T-helper 9 cell (primary cell): ENCODE data around the gene DNM3.

Experiments used
- DNase-seq: peaks from one replicate; pipeline ENCODE4 v3.0.0-alpha.2; 2020

DNM3 gene

GRCh38 chr1:172252321-172252720 is 411.0 kb downstream of the DNM3 start:
- no peak for DNase-seq

DNA sequence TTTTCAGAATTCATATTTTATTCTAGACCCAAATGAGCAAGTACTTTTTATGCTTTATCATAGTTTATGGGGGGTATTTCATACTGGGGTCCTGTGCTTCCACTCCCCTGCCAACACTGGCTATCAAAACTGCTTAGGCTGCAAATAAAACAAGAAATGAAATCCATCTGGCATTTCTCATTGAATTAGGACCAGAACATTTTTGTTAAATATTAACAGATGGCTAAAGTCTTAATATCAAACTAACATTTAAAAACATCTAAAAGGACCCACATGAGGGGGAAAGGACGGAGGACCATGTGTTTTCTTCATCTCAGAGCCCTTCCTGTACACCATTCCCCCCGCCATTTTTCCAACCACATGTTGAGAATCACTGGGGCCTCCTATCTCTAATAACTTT is 411.7 kb downstream of the DNM3 start:
- DNase-seq: no peak

DNA sequence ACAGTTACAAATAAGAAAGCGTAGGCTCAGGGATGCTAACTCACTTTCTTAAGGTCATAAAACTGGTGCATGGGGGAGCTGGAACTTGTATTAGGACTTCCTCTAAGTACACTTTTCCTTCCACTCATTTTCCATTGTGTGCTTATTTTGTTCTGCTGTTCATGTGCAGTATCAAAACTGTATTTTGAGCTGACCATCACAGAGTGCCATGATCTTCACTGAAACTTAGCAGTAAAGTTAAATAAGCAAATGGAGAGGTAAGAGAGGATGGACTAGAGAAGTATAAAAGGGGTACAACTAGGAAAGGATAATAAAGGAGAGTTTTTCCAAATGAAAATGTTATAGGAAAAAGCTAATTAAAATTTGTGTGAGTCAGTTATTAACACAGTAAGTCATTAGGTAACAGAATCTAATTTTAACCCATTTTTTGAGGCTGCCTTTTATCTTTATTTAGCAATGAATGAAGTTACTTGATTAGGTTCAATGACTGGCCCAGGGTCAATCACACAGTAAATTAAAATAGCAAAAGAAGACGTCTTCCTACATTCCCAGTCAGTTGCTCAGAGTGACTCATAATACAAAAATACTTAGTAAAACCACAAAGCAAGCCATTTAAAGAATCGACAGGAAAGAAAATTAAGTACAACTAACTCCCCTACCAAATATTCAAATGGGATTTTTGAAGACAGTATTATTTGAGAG is 413.4 kb downstream of the DNM3 start:
- no peak for DNase-seq

- no peak for DNase-seq
These were observed 413.9 kb downstream of the DNM3 start for GRCh38 chr1:172255223-172255560.

- DNase-seq: no peak
These were observed 424.6 kb downstream of the DNM3 start for GRCh38 chr1:172265905-172266304.

GRCh38 chr1:172266528-172267174 is 425.4 kb downstream of the DNM3 start:
- no peak for DNase-seq

DNA sequence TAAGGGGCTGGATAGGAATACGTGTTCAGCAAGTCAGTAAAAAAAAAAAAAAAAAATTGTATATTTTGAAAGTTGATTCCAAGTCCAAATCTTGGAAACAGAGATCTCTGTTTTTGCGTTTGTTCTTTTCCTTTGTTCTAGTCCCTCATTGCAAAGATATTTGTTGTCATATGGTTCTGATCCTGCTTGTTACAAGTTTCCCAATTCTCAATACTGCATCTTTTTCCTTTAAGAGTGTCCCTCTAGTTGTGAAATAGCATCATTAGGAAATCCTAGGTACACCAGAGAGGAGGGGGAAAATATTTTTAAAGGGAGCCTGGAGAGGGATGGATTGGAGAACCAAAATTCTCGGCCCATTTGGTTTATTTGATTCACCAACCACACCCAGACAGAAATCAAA is 426.9 kb downstream of the DNM3 start:
- no peak for DNase-seq

GRCh38 chr1:172269084-172269483 is 427.8 kb downstream of the DNM3 start:
- DNase-seq: no peak

- DNase-seq: no peak
These were observed 428.3 kb downstream of the DNM3 start for GRCh38 chr1:172269644-172270043.

- no peak for DNase-seq
These were observed 429.3 kb downstream of the DNM3 start for GRCh38 chr1:172270605-172271004.

- DNase-seq: no peak
These were observed 430.8 kb downstream of the DNM3 start for GRCh38 chr1:172272087-172272486.

GRCh38 chr1:172273647-172274396 is 432.5 kb downstream of the DNM3 start:
- no peak for DNase-seq

- no peak for DNase-seq
These were observed 434.2 kb downstream of the DNM3 start for GRCh38 chr1:172275478-172275877.

GRCh38 chr1:172276120-172276818 is 435.0 kb downstream of the DNM3 start:
- DNase-seq: no peak

DNA sequence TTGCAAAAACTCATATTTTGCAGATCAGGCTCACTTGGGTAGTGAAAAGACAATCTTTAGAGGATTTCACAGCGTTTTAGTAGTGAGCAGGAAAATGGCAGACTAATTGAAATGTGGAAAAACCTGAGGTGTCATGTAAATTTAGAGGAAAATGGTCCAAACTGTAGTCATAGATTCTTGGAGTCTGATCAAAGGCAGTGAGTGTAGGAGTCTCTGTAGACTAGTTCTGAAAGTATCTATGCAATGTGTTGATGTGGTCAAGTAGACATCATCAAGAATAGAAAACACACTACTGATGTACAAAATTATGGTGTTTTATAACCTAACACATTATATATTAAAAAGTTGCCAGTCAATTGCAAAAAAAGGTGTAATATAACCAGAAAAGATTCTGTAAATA is 436.0 kb downstream of the DNM3 start:
- no peak for DNase-seq

DNA sequence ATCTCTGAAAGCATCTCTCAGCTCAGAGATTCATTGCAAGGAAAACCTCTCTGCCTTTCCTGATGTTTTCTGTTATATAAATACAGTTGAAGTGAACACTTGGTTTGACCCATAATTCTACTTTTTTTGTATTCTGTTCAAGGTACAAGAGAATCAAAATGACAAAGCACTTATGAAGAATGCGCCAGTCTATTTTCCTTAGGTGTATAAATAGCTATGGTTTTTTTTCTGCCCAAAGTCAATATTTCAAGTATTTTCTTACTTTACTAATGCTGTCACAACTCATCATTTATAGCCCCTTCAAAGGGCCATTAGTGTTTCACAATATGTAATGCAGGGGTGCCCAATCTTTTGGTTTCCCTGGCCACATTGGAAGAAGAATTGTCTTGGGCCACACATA is 436.7 kb downstream of the DNM3 start:
- no peak for DNase-seq

- DNase-seq: no peak
These were observed 437.2 kb downstream of the DNM3 start for GRCh38 chr1:172278478-172278877.

DNA sequence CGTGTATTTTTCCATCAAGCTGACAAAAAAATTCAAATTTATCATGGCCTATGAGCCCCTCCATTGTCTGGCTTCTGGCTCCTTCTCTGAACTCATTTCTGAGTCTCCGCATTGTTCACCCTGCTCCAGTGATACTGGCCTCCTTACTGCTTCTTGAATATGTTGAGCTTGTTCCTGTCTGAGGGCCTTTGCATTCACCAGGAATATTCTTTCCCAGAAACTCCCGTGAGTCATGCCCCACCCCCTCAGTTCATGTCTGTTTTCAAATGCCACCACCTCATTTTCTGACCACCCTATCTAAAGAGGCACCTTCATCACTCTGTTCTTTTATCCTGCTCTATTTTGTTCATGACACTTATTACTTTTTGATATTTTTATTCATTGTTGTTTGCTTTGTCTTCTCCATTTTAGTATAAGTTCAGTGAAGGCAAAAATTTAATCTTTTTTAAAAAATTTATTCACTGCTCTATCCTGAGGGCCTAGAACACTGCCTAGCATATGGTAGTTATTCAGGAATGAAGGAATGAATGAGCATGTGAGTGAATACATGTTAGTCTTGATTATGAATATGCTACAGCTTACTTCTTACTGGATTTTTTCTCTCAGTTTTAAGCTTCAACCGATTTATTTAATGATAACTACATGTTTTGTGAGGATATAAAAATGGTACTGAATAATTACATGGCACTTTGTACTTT is 438.8 kb downstream of the DNM3 start:
- DNase-seq: no peak

DNA sequence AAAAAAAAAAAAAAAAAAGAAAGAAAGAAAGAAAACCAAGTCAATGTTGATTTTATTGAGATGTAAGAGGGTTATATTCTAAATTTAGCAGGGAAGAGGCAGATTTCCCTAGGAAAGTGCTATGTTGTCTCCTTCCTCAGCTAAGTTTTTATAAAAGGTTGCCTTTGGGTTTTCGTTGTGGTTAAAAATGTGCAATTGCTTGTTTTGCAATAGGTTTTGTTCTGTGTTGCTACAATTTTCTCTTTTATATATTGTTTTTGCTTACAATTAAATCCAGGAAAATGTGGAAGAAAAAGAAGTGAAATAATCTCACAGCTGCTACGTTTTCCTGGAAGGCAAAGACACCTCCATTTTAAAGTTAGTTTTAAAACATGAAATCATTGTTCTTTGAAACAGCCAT is 442.5 kb downstream of the DNM3 start:
- no peak for DNase-seq

- DNase-seq: no peak
These were observed 445.4 kb downstream of the DNM3 start for GRCh38 chr1:172286629-172287076.

- DNase-seq: no peak
These were observed 445.9 kb downstream of the DNM3 start for GRCh38 chr1:172287208-172287607.

DNA sequence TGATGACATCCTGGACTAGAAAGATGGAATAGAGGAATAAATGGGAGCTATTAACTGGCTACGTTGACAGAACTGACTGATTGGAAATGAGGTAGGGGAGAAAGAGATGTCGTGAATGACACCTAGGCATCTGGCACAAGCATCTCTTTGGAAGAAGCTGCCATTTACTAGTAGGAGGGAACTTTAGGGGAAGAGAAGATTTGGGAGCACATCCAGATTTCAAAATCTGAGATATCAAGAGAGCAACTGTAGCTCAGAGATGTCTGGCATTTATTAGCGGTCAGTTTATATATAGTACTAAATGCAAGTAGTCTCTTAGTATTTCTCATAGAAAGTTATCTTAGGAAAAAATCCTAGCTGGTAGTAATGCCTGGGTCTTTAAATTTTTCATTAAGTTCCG is 447.3 kb downstream of the DNM3 start:
- no peak for DNase-seq

- no peak for DNase-seq
These were observed 448.1 kb downstream of the DNM3 start for GRCh38 chr1:172289448-172289847.
